ENCODE results near the gene DFFB.

- TF ChIP-seq SIN3A (IDR thresholded peaks at IDR 0.05; ENCODE audit: borderline replicate concordance, insufficient read depth, low read length), result no peak
- TF ChIP-seq POLR2AphosphoS5 (IDR thresholded peaks at IDR 0.05; ENCODE audit: low read depth, low read length), result no peak
- TF ChIP-seq, protein P1, sequence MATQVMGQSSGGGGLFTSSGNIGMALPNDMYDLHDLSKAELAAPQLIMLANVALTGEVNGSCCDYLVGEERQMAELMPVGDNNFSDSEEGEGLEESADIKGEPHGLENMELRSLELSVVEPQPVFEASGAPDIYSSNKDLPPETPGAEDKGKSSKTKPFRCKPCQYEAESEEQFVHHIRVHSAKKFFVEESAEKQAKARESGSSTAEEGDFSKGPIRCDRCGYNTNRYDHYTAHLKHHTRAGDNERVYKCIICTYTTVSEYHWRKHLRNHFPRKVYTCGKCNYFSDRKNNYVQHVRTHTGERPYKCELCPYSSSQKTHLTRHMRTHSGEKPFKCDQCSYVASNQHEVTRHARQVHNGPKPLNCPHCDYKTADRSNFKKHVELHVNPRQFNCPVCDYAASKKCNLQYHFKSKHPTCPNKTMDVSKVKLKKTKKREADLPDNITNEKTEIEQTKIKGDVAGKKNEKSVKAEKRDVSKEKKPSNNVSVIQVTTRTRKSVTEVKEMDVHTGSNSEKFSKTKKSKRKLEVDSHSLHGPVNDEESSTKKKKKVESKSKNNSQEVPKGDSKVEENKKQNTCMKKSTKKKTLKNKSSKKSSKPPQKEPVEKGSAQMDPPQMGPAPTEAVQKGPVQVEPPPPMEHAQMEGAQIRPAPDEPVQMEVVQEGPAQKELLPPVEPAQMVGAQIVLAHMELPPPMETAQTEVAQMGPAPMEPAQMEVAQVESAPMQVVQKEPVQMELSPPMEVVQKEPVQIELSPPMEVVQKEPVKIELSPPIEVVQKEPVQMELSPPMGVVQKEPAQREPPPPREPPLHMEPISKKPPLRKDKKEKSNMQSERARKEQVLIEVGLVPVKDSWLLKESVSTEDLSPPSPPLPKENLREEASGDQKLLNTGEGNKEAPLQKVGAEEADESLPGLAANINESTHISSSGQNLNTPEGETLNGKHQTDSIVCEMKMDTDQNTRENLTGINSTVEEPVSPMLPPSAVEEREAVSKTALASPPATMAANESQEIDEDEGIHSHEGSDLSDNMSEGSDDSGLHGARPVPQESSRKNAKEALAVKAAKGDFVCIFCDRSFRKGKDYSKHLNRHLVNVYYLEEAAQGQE (IDR thresholded peaks at IDR 0.05; ENCODE audit: insufficient read depth in 1 of 2, low read depth in 2 of 2, low read length in 2 of 2), result no peak
- TF ChIP-seq TAF1 (IDR thresholded peaks at IDR 0.05; ENCODE audit: borderline replicate concordance, insufficient read depth, low read length), result no peak
These were observed 29.4 kb upstream of the DFFB start for GRCh38 chr1:3827813-3828307.
